ENCODE measurements around the gene RFX4. TPM values are rescaled to one million over a fixed set of nuclear protein-coding genes. Genes with fewer than 3 reads are reported as not detected.

Gene RFX4
- total RNA-seq, 1 donor from 2014 or later: not detected

GRCh38 chr12:106709068-106709511 lies 126.3 kb downstream of the RFX4 start:
- Mint-ChIP-seq H3K36me3 (ENCODE audit: low read depth, unreplicated experiment) (no peaks in the 10 kb centered on the region), H3K9me3 (ENCODE audit: unreplicated experiment) (no peaks in the 10 kb centered on the region), H3K4me1 (ENCODE audit: unreplicated experiment) (no peaks in the 10 kb centered on the region), H3K27ac (ENCODE audit: unreplicated experiment) (no peak overlapping the region), H3K27me3 (ENCODE audit: unreplicated experiment) (no peaks in the 10 kb centered on the region), H3K4me3 (ENCODE audit: unreplicated experiment) (no peak overlapping the region)
- no peak for DNase-seq (ENCODE audit: low spot score)
- TF ChIP-seq CTCF (IDR thresholded peaks at IDR 0.05; ENCODE audit: unreplicated experiment): no peak

GRCh38 chr12:106710143-106710893 lies 127.5 kb downstream of the RFX4 start:
- Mint-ChIP-seq H3K4me1 (ENCODE audit: unreplicated experiment) (no peaks in the 10 kb centered on the region), H3K9me3 (ENCODE audit: unreplicated experiment) (no peaks in the 10 kb centered on the region), H3K27me3 (ENCODE audit: unreplicated experiment) (no peaks in the 10 kb centered on the region), H3K4me3 (ENCODE audit: unreplicated experiment) (no peak overlapping the region), H3K27ac (ENCODE audit: unreplicated experiment) (no peak overlapping the region), H3K36me3 (ENCODE audit: low read depth, unreplicated experiment) (no peaks in the 10 kb centered on the region)
- no peak for DNase-seq (ENCODE audit: low spot score)
- no peak for TF ChIP-seq CTCF (IDR thresholded peaks at IDR 0.05; ENCODE audit: unreplicated experiment)

GRCh38 chr12:106711316-106711715 lies 128.5 kb downstream of the RFX4 start:
- H3K4me1 Mint-ChIP-seq (ENCODE audit: unreplicated experiment): no peaks in the 10 kb centered on the region
- no peak for DNase-seq (ENCODE audit: low spot score)

GRCh38 chr12:106712768-106713167 lies 130.0 kb downstream of the RFX4 start:
- no peaks in the 10 kb centered on the region for H3K36me3 Mint-ChIP-seq (ENCODE audit: low read depth, unreplicated experiment)
- no peak overlapping the region for H3K4me3 Mint-ChIP-seq (ENCODE audit: unreplicated experiment)
- no peak for DNase-seq (ENCODE audit: low spot score)
- no peak overlapping the region for H3K27ac Mint-ChIP-seq (ENCODE audit: unreplicated experiment)
- TF ChIP-seq CTCF (IDR thresholded peaks at IDR 0.05; ENCODE audit: unreplicated experiment): no peak
- H3K9me3 Mint-ChIP-seq (ENCODE audit: unreplicated experiment): no peaks in the 10 kb centered on the region
- H3K4me1 Mint-ChIP-seq (ENCODE audit: unreplicated experiment): peaks cover 7% of the 10 kb centered on the region
- no peaks in the 10 kb centered on the region for H3K27me3 Mint-ChIP-seq (ENCODE audit: unreplicated experiment)

More at GRCh38 chr12:106711316-106711715, 128.5 kb downstream of the RFX4 start:
- Mint-ChIP-seq H3K4me3 (ENCODE audit: unreplicated experiment) (no peak overlapping the region), H3K27me3 (ENCODE audit: unreplicated experiment) (no peaks in the 10 kb centered on the region), H3K36me3 (ENCODE audit: low read depth, unreplicated experiment) (no peaks in the 10 kb centered on the region), H3K9me3 (ENCODE audit: unreplicated experiment) (no peaks in the 10 kb centered on the region), H3K27ac (ENCODE audit: unreplicated experiment) (no peak overlapping the region)
- no peak for TF ChIP-seq CTCF (IDR thresholded peaks at IDR 0.05; ENCODE audit: unreplicated experiment)

- no peaks in the 10 kb centered on the region for H3K9me3 Mint-ChIP-seq (ENCODE audit: unreplicated experiment)
- no peaks in the 10 kb centered on the region for H3K27me3 Mint-ChIP-seq (ENCODE audit: unreplicated experiment)
- DNase-seq (ENCODE audit: low spot score): no peak
- no peak overlapping the region for H3K27ac Mint-ChIP-seq (ENCODE audit: unreplicated experiment)
- no peaks in the 10 kb centered on the region for H3K36me3 Mint-ChIP-seq (ENCODE audit: low read depth, unreplicated experiment)
- no peak for TF ChIP-seq CTCF (IDR thresholded peaks at IDR 0.05; ENCODE audit: unreplicated experiment)
- peaks cover 7% of the 10 kb centered on the region for H3K4me1 Mint-ChIP-seq (ENCODE audit: unreplicated experiment)
- no peak overlapping the region for H3K4me3 Mint-ChIP-seq (ENCODE audit: unreplicated experiment)
These were observed 132.1 kb downstream of the RFX4 start for GRCh38 chr12:106714926-106715325.
